Measurements from ENCODE around the gene PLCB4. TPM values are rescaled to one million over a fixed set of nuclear protein-coding genes. Genes with fewer than 3 reads are reported as not detected.

Gene PLCB4
- total RNA-seq, 1 experiment from 2014 or later = 10.1 TPM

DNA sequence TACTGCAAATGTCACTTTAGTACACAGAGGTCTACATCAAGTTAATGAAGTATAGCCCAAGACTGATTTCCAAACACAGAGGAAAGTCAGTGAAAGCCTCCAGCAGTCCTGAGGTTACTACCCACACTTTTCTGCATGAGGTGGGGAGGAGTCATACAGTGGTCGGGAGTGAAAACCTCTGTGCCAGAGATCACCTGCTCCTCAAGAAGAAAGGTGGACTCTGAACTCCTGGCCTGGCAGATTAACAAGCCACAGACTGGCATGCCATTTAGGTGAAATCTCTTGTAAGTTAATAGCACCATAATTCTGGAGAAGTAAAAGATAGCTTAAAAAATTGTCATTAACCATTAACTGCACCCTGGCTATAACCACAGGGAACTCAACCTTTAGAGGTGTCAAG, 320.5 kb downstream of the PLCB4 start:
- H3K14ac ChIP-seq (ENCODE audit: insufficient read depth, low read length) = no peak overlapping the region
- no peak for DNase-seq
- no peak overlapping the region for H3K56ac ChIP-seq (ENCODE audit: insufficient read length, low read depth, low read length)
- no peak overlapping the region for H2BK12ac ChIP-seq (ENCODE audit: insufficient read length, low read depth, low read length)
- no peak overlapping the region for H2BK20ac ChIP-seq (ENCODE audit: low read depth, low read length, poor library complexity, severe bottlenecking)
- no peak overlapping the region for H2AFZ ChIP-seq (ENCODE audit: low read length)
- no peak overlapping the region for H3K4ac ChIP-seq (ENCODE audit: low read depth, low read length)
- no peak overlapping the region for H4K91ac ChIP-seq (ENCODE audit: insufficient read length, low read depth, low read length)
- H2AK5ac ChIP-seq (ENCODE audit: insufficient read length, low read length) = no peak overlapping the region
- H3K4me1 Mint-ChIP-seq = peaks cover 18 to 20% of the 10 kb centered on the region in 2 experiments
- no peak overlapping the region for H4K5ac ChIP-seq (ENCODE audit: insufficient read length, low read depth, low read length)
- H3K18ac ChIP-seq (ENCODE audit: insufficient read length, low read depth, low read length) = no peak overlapping the region
- peaks cover 12 to 25% (median 23%) of the 10 kb centered on the region in 3 experiments for H3K36me3 Mint-ChIP-seq (ENCODE audit: insufficient read depth in 1 of 3, low read depth in 3 of 3)
- no peaks in the 10 kb centered on the region for H3K4me1 ChIP-seq (ENCODE audit: insufficient read depth, low read length)
- H3K27me3 Mint-ChIP-seq (ENCODE audit: low read depth) = no peaks in the 10 kb centered on the region
- no peaks in the 10 kb centered on the region for H3K23me2 ChIP-seq (ENCODE audit: insufficient read length, low read depth, low read length, poor library complexity, severe bottlenecking)
- no peak overlapping the region for H3T11ph ChIP-seq (ENCODE audit: low read length)
- H3K27ac ChIP-seq (ENCODE audit: insufficient read length, low read depth, low read length) = no peak overlapping the region
- peaks cover 13 to 21% of the 10 kb centered on the region in 2 experiments for H3K9me3 Mint-ChIP-seq
- TF ChIP-seq, protein P1, sequence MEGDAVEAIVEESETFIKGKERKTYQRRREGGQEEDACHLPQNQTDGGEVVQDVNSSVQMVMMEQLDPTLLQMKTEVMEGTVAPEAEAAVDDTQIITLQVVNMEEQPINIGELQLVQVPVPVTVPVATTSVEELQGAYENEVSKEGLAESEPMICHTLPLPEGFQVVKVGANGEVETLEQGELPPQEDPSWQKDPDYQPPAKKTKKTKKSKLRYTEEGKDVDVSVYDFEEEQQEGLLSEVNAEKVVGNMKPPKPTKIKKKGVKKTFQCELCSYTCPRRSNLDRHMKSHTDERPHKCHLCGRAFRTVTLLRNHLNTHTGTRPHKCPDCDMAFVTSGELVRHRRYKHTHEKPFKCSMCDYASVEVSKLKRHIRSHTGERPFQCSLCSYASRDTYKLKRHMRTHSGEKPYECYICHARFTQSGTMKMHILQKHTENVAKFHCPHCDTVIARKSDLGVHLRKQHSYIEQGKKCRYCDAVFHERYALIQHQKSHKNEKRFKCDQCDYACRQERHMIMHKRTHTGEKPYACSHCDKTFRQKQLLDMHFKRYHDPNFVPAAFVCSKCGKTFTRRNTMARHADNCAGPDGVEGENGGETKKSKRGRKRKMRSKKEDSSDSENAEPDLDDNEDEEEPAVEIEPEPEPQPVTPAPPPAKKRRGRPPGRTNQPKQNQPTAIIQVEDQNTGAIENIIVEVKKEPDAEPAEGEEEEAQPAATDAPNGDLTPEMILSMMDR (conservative IDR thresholded peaks at IDR 0.05) = no peak
- H4K20me1 ChIP-seq (ENCODE audit: control insufficient read depth, insufficient read depth, insufficient read length) = no peaks in the 10 kb centered on the region
- H4K8ac ChIP-seq (replicated peaks; ENCODE audit: insufficient read length, low read depth, low read length) = no peak overlapping the region
- H2BK120ac ChIP-seq (ENCODE audit: low read depth, low read length, poor library complexity, severe bottlenecking) = no peak overlapping the region
- no peak overlapping the region for H3K27ac Mint-ChIP-seq
- H3K27me3 ChIP-seq (ENCODE audit: insufficient read depth, low read length) = no peaks in the 10 kb centered on the region
- no peak overlapping the region for H3K4me2 ChIP-seq (ENCODE audit: insufficient read depth, insufficient read length, low read length)
- no peak overlapping the region for H2BK15ac ChIP-seq (ENCODE audit: low read depth, low read length)
- H2BK5ac ChIP-seq (ENCODE audit: insufficient read length, low read length) = no peak overlapping the region
- no peak overlapping the region for H3K4me3 Mint-ChIP-seq
- no peaks in the 10 kb centered on the region for H3K9me3 ChIP-seq (ENCODE audit: control insufficient read depth, low read depth, low read length)
- no peak overlapping the region for H3K9ac ChIP-seq (ENCODE audit: extremely low read depth, insufficient read length, low read length)
- H3K79me2 ChIP-seq (ENCODE audit: insufficient read depth, low read length) = no peaks in the 10 kb centered on the region
- H3K79me1 ChIP-seq (ENCODE audit: insufficient read depth, low read depth, low read length, poor library complexity, severe bottlenecking) = no peaks in the 10 kb centered on the region
- no peak overlapping the region for H3K23ac ChIP-seq (ENCODE audit: insufficient read length, low read depth, low read length)
- no CpG with 5 or more reads among the region's 1 CpG for WGBS (ENCODE audit: extremely low coverage, insufficient read length, low lambda C conversion rate)
